ENCODE measurements around the gene AACS. TPM values are rescaled to one million over a fixed set of nuclear protein-coding genes. Genes with fewer than 3 reads are reported as not detected.

The AACS gene
- total and polyA plus RNA-seq, 8 donors = 15.0 to 56.5 (median 25.1) TPM

DNA sequence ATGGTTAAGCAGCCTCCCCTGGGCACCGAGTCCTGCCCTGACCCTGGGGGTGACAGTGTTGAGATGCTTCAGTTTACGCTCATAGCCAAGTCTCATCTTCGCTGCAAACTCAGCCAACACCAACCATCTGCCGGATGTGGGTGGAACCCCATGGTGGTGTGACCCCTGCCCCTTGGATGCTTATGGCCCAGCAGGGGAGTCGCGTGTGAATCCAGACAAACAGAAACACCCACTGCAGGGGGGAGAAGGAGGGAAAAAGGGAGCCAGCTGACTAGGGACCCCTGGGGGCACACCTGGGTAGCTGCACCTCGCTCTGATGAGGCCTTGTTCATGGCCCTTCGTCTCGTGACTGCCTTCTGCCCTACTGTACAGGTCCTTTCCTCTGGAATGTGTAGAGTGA lies 23.8 kb downstream of the AACS start:
- Histone ChIP-seq H3K4me1 (peaks cover 10 to 25% (median 22%) of the 10 kb centered on the region in 4 donors), H3K9me3 (no peaks in the 10 kb centered on the region), H3K27me3 (no peaks in the 10 kb centered on the region), H3K27ac (no peak overlapping the region), H3K36me3 (peaks cover 15 to 92% (median 86%) of the 10 kb centered on the region in 4 donors), H3K4me3 (no peak overlapping the region)
- WGBS, 5 donors = 87 to 94% (median 93%) methylated on average over 9 of the region's 9 CpGs
- no peak for DNase-seq
- TF ChIP-seq, protein P1, sequence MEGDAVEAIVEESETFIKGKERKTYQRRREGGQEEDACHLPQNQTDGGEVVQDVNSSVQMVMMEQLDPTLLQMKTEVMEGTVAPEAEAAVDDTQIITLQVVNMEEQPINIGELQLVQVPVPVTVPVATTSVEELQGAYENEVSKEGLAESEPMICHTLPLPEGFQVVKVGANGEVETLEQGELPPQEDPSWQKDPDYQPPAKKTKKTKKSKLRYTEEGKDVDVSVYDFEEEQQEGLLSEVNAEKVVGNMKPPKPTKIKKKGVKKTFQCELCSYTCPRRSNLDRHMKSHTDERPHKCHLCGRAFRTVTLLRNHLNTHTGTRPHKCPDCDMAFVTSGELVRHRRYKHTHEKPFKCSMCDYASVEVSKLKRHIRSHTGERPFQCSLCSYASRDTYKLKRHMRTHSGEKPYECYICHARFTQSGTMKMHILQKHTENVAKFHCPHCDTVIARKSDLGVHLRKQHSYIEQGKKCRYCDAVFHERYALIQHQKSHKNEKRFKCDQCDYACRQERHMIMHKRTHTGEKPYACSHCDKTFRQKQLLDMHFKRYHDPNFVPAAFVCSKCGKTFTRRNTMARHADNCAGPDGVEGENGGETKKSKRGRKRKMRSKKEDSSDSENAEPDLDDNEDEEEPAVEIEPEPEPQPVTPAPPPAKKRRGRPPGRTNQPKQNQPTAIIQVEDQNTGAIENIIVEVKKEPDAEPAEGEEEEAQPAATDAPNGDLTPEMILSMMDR (IDR thresholded peaks at IDR 0.05) = no peak
- TF ChIP-seq POLR2AphosphoS5 (IDR thresholded peaks at IDR 0.05) (no peak), POLR2A (IDR thresholded peaks at IDR 0.05) (no peak), EP300 (IDR thresholded peaks at IDR 0.05) (no peak)
- intact Hi-C loops (cut with DNase I; ENCODE audit: low total_unique reads) = no loop called here

DNA sequence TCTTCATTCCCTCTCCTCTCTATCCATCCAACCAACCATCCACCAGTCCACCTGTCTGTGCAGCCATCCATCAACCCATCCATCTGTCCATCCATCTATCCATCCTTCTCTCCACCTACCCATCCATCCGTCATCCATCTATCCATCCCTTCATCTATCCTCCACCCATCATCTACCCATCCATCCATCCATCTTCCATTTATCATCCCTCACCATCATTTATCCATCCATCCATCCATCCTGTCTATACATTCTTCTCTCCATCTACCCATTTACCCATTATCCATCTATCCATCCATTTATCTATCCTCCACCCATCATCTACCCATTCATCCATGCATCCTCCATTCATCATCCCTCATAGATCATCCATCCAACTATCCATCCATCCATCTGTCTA lies 24.4 kb downstream of the AACS start:
- DNase-seq = no peak
- TF ChIP-seq, protein P1 (IDR thresholded peaks at IDR 0.05) = no peak
- no peak for TF ChIP-seq POLR2A (IDR thresholded peaks at IDR 0.05)
- TF ChIP-seq EP300 (IDR thresholded peaks at IDR 0.05) = no peak
- no peak for TF ChIP-seq POLR2AphosphoS5 (IDR thresholded peaks at IDR 0.05)
- H3K9me3 ChIP-seq = no peaks in the 10 kb centered on the region
- peaks cover 10 to 30% (median 22%) of the 10 kb centered on the region in 4 donors for H3K4me1 ChIP-seq
- intact Hi-C loops (cut with DNase I; ENCODE audit: low total_unique reads) = no loop called here
- 88 to 100% (median 100%) methylated on average over 1 of the region's 1 CpG for WGBS, 5 donors
- peaks cover 15 to 92% (median 86%) of the 10 kb centered on the region in 4 donors for H3K36me3 ChIP-seq
- no peaks in the 10 kb centered on the region for H3K27me3 ChIP-seq
- no peak overlapping the region for H3K27ac ChIP-seq
- H3K4me3 ChIP-seq = no peak overlapping the region

DNA sequence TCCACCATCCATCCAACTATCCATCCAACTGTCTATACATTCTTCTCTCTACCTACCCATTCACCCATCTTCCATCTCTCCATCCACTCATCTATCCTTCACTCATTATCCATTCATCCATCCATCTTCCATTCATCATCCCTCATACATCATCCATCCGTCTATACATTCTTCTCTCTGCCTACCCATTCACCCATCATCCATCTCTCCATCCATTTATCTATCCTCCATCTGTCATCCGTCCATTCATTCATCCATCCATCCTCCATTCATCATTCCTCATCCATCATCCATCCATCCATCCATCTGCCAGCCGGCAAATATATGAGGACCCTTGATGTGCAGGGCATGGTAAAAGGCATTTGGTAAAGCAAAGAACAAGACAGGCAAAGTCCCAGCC lies 25.2 kb downstream of the AACS start:
- DNase-seq = no peak
- Histone ChIP-seq H3K4me1 (peaks cover 10 to 31% (median 23%) of the 10 kb centered on the region in 4 donors), H3K27me3 (no peaks in the 10 kb centered on the region), H3K4me3 (no peak overlapping the region), H3K36me3 (peaks cover 9 to 91% (median 85%) of the 10 kb centered on the region in 4 donors), H3K27ac (no peak overlapping the region), H3K9me3 (no peaks in the 10 kb centered on the region)
- intact Hi-C loops (cut with DNase I; ENCODE audit: low total_unique reads) = no loop called here
- TF ChIP-seq POLR2AphosphoS5 (IDR thresholded peaks at IDR 0.05) (no peak), POLR2A (IDR thresholded peaks at IDR 0.05) (no peak), EP300 (IDR thresholded peaks at IDR 0.05) (no peak)
- TF ChIP-seq, protein P1 (IDR thresholded peaks at IDR 0.05) = no peak
- WGBS, 5 donors = 96 to 98% (median 96%) methylated on average over 3 of the region's 3 CpGs

DNA sequence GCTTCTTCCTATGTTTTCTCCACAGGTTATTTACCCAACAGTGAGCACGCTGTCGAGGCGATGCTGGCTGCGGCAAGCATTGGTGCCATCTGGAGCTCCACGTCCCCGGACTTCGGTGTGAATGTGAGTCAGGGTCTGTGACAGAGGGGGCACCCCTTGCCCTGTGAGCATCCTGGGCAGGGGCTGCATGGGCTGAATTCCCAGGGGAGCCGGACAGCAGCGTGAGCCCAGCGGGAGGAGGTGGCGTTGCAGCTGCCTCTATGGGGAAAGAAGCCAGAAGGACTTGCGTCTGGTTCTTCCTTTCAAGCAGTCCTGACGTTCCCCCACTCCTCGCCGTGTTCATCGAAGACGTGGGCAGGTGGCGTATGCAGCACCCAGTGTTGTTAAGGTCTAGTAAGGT lies 26.2 kb downstream of the AACS start:
- peaks cover 10 to 31% (median 23%) of the 10 kb centered on the region in 4 donors for H3K4me1 ChIP-seq
- intact Hi-C loops (cut with DNase I; ENCODE audit: low total_unique reads) = no loop called here
- peaks cover 7 to 88% (median 76%) of the 10 kb centered on the region in 4 donors for H3K36me3 ChIP-seq
- H3K4me3 ChIP-seq = no peak overlapping the region
- no peak overlapping the region for H3K27ac ChIP-seq
- no peaks in the 10 kb centered on the region for H3K27me3 ChIP-seq
- WGBS, 5 donors = 92 to 94% (median 94%) methylated on average over 18 of the region's 18 CpGs
- DNase-seq = no peak
- no peak for TF ChIP-seq EP300 (IDR thresholded peaks at IDR 0.05)
- TF ChIP-seq, protein P1 (IDR thresholded peaks at IDR 0.05) = no peak
- TF ChIP-seq POLR2AphosphoS5 (IDR thresholded peaks at IDR 0.05) = no peak
- no peaks in the 10 kb centered on the region for H3K9me3 ChIP-seq
